Nephron progenitor cell (in vitro differentiated cells): ENCODE measurements around the gene TFEB.

Experiments used
- DNase-seq: peaks from one replicate; pipeline ENCODE4 v3.0.0; 2021
- H3K27ac Mint-ChIP-seq: 2 replicates; pipeline ENCODE4 v1.8.0; 2021; ENCODE audit warnings: mild to moderate bottlenecking, moderate library complexity, mixed read lengths
- H3K27me3 Mint-ChIP-seq: 2 replicates; pipeline ENCODE4 v1.8.0; 2021; ENCODE audit warnings: mild to moderate bottlenecking, low read depth, mixed read lengths; ENCODE audit not compliant: poor library complexity
- H3K36me3 Mint-ChIP-seq: 2 replicates; pipeline ENCODE4 v1.8.0; 2021; ENCODE audit warnings: low read depth, mixed read lengths
- H3K4me1 Mint-ChIP-seq: 2 replicates; pipeline ENCODE4 v1.8.0; 2021; ENCODE audit warnings: mixed read lengths
- H3K4me3 Mint-ChIP-seq: 2 replicates; pipeline ENCODE4 v1.8.0; 2021; ENCODE audit warnings: mild to moderate bottlenecking, moderate library complexity, mixed read lengths
- H3K9me3 Mint-ChIP-seq: 2 replicates; pipeline ENCODE4 v1.8.0; 2021; ENCODE audit warnings: mild to moderate bottlenecking, moderate library complexity, mixed read lengths
- CTCF ChIP-seq: fragments of 200-600 bp; sonication (generic); IDR thresholded peaks from 2 replicates; pipeline ENCODE4 v1.5.0; 2021; ENCODE audit warnings: antibody characterized with exemption

Gene TFEB

GRCh38 chr6:41728073-41728936 is 7.1 kb downstream of the TFEB start:
- H3K27me3 Mint-ChIP-seq = peaks cover 24% of the 10 kb centered on the region
- DNase-seq = no peak
- no peak overlapping the region for H3K4me3 Mint-ChIP-seq
- no peak overlapping the region for H3K27ac Mint-ChIP-seq
- TF ChIP-seq CTCF = no peak
- H3K4me1 Mint-ChIP-seq = peaks cover 28% of the 10 kb centered on the region
- no peaks in the 10 kb centered on the region for H3K36me3 Mint-ChIP-seq
- H3K9me3 Mint-ChIP-seq = no peaks in the 10 kb centered on the region

DNA sequence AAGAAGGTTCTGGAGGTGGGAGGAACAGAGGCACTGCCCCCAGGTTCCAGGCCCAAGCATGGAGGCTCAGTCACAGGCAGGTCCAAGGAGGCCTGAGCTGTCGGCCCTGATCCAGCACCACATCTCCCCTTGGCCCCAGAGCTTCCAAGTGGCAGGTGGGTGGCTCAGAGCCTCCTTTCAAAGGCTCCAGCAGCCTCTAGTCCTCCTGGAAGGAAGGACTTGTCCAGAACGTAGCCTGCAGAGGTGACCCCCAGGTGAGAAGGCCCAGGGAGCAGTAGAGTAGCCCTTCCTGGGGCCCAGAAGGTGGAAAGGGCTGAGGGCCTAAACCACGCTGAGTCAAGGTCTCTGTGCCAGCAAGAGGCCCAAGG is 7.7 kb downstream of the TFEB start:
- no peaks in the 10 kb centered on the region for H3K36me3 Mint-ChIP-seq
- no peak for TF ChIP-seq CTCF
- DNase-seq = no peak
- H3K4me3 Mint-ChIP-seq = no peak overlapping the region
- peaks cover 28% of the 10 kb centered on the region for H3K4me1 Mint-ChIP-seq
- H3K27ac Mint-ChIP-seq = no peak overlapping the region
- H3K9me3 Mint-ChIP-seq = no peaks in the 10 kb centered on the region
- peaks cover 24% of the 10 kb centered on the region for H3K27me3 Mint-ChIP-seq

- no peak for DNase-seq
- Mint-ChIP-seq H3K4me1 (peaks cover 24% of the 10 kb centered on the region), H3K27me3 (peaks cover 24% of the 10 kb centered on the region), H3K36me3 (no peaks in the 10 kb centered on the region), H3K4me3 (no peak overlapping the region), H3K9me3 (no peaks in the 10 kb centered on the region), H3K27ac (no peak overlapping the region)
- no peak for TF ChIP-seq CTCF
These were observed 8.5 kb downstream of the TFEB start for GRCh38 chr6:41726876-41727275.

GRCh38 chr6:41724586-41725501 is 10.6 kb downstream of the TFEB start:
- peaks cover 6% of the 10 kb centered on the region for H3K27me3 Mint-ChIP-seq
- DNase-seq = no peak
- H3K9me3 Mint-ChIP-seq = no peaks in the 10 kb centered on the region
- H3K4me3 Mint-ChIP-seq = no peak overlapping the region
- no peak overlapping the region for H3K27ac Mint-ChIP-seq
- TF ChIP-seq CTCF = no peak
- no peaks in the 10 kb centered on the region for H3K36me3 Mint-ChIP-seq
- H3K4me1 Mint-ChIP-seq = peaks cover 31% of the 10 kb centered on the region

DNA sequence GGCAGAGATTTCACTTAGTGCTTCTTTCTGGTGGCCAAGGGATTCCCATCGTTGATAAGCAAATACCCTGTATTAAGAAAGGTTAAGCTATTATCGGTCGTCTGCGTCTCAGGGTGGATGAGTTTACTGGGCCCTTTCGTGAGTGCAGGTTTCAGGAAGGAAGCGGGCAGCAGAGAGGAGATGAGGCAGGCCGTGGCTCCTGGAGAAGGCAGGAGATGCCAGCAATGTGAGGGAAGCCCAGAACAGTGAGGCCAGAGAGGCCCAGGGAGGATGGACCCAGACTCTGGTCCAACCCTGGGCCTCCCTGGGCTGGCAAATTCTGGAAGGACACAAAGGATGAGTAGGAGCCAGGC is 11.2 kb downstream of the TFEB start:
- H3K4me3 Mint-ChIP-seq = no peak overlapping the region
- no peak overlapping the region for H3K27ac Mint-ChIP-seq
- no peak for DNase-seq
- H3K4me1 Mint-ChIP-seq = peaks cover 37% of the 10 kb centered on the region
- no peaks in the 10 kb centered on the region for H3K9me3 Mint-ChIP-seq
- no peak for TF ChIP-seq CTCF
- no peaks in the 10 kb centered on the region for H3K36me3 Mint-ChIP-seq
- peaks cover 3% of the 10 kb centered on the region for H3K27me3 Mint-ChIP-seq
